HEK293T (cell line): ENCODE results near the gene ZBTB26.

Experiments used
- BHLHE40 ChIP-seq: fragments of 450-650 bp; IDR thresholded peaks from 2 replicates; pipeline ENCODE4 v1.6.1; 2016; ENCODE audit warnings: mild to moderate bottlenecking, moderate library complexity, borderline replicate concordance
- ELF4 ChIP-seq: fragments of 450-650 bp; IDR thresholded peaks from 2 replicates; pipeline ENCODE4 v1.6.1; 2017; ENCODE audit warnings: antibody characterized with exemption
- FOXK2 ChIP-seq: fragments of 450-650 bp; IDR thresholded peaks from 2 replicates; pipeline ENCODE4 v1.6.1; 2016; ENCODE audit warnings: mild to moderate bottlenecking
- HDGF ChIP-seq: fragments of 450-650 bp; IDR thresholded peaks from 2 replicates; pipeline ENCODE4 v1.6.1; 2017; ENCODE audit warnings: antibody characterized with exemption, borderline replicate concordance
- LEF1 ChIP-seq: fragments of 450-650 bp; IDR thresholded peaks from 2 replicates; pipeline ENCODE4 v1.6.1; 2017; ENCODE audit warnings: mild to moderate bottlenecking, borderline replicate concordance
- TARDBP ChIP-seq: fragments of 450-650 bp; IDR thresholded peaks from 2 replicates; pipeline ENCODE4 v1.6.1; 2016

DNA sequence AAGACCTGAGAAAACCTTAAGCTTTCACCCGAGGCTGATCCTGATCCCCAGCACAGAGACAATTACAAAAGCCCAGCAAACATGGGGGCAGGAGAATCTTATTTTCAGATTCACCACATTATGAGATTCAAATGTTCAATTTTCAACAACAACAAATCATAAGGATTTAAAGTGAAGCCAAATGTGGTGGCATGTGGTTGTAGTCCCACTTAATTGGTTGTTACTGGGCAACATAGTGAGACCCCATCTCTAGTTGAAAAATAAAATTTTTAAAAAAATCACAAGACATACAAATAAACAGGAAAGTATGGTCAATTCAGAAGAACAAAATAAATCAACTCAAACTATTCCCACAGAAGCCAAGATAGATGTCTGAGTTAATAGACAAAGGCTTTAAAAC lies 5.6 kb upstream of the ZBTB26 start:
- TF ChIP-seq BHLHE40 (no peak), ELF4 (no peak), HDGF (no peak), FOXK2 (no peak), LEF1 (no peak), TARDBP (no peak)
